H54 (cell line): ENCODE results near the gene MAPKAP1.
"Not testable (repeated sequence)": the region's sequence is repeated elsewhere in the genome, so short reads cannot be mapped to it uniquely, and the experiment has no call there.

Source experiments
- DNase-seq: peaks from one replicate; pipeline ENCODE4 v3.0.0; 2011; ENCODE audit warnings: low spot score, mixed read lengths; ENCODE audit not compliant: insufficient read length
- FAIRE-seq: peaks from 3 replicates; lab custom pipeline; 2011; peaks lifted over from hg19 to GRCh38; lab: Jason Lieb, UNC
- POLR2A ChIP-seq: IDR thresholded peaks from 2 replicates; pipeline ENCODE4 v1.6.1; 2011; ENCODE audit warnings: low read depth, mild to moderate bottlenecking, low read length

The MAPKAP1 gene

GRCh38 chr9:125700791-125701190 lies 6.2 kb downstream of the MAPKAP1 start:
- DNase-seq (peak; percentile 33), FAIRE-seq (no peak)
- no peak for TF ChIP-seq POLR2A

GRCh38 chr9:125699870-125700269 lies 7.1 kb downstream of the MAPKAP1 start:
- no peak for TF ChIP-seq POLR2A
- DNase-seq (no peak), FAIRE-seq (peak; percentile 23)

DNA sequence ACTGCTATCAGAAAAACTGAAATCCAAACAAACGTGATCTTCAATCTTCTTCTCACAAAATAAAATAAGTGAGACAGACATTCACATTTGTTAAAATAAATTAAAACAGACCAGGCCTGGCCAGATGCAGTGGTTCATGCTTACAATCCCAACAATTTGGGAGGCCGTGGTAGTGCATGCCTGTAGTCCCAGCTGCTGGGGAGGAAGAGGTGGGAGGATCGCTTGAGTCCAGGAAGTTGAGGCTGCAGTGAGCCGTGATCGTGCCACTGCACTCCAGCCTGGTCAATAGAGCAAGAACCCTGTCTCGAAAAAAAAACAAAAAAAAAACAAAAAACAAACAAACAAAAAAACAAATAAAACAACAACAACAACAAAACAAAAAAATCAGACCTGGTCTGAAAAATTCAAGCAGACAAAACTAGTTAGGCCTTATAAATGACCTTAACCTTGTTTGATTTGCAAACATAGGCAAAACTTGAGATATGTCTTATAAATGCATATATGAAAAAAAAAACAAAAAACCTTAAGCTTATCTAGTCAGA lies 10.8 kb downstream of the MAPKAP1 start:
- TF ChIP-seq POLR2A: no peak
- FAIRE-seq (peak; percentile 36), DNase-seq (no peak)

- not testable (repeated sequence) for DNase-seq, FAIRE-seq
These were observed 11.5 kb downstream of the MAPKAP1 start for GRCh38 chr9:125695548-125695947.

DNA sequence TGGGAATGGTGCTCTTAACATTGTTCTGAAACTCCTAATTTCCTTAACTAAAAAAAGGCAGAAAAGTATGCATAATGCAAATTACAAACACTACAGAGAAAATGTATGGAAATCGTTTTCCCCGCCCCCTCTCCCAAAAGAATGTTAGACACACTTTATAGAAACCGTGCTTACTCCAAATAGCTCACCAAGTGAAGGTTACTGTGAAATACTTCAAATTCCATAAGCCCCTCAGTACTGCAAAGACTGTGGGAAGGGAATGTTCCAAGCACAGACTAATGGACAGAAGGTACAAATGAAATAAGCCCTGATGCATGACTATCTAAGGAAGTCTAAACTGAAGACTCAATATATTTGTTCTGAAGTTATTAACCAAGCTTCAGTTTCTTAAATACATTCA lies 12.5 kb downstream of the MAPKAP1 start:
- FAIRE-seq: peak; percentile 80
- TF ChIP-seq POLR2A: no peak
- no peak for DNase-seq

GRCh38 chr9:125693492-125693891 lies 13.5 kb downstream of the MAPKAP1 start:
- FAIRE-seq: not testable (repeated sequence)

DNA sequence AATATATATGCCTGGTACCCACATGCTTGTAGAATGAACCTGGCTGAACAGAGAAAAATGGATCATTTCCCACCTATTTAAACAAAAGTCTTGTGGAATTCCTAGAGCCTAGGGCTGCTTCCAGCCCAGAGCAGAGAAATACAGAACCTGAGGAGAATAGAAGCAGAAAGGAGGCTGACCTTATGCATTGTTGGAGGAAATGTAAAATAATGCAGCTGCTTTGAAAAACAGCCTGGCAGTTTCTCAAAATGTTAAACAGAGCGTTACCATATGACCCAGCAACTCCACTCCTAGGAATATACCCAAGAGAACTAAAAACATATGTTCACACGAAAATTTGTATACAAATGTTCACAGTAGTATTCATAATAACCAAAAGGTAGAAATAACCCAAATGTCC lies 15.1 kb downstream of the MAPKAP1 start:
- DNase-seq (no peak), FAIRE-seq (peak; percentile 41)
- no peak for TF ChIP-seq POLR2A

More at GRCh38 chr9:125693492-125693891, 13.5 kb downstream of the MAPKAP1 start:
- DNase-seq: not testable (repeated sequence)

GRCh38 chr9:125690679-125691078 lies 16.3 kb downstream of the MAPKAP1 start:
- DNase-seq (no peak), FAIRE-seq (no peak)
- no peak for TF ChIP-seq POLR2A

GRCh38 chr9:125687163-125687863 lies 19.7 kb downstream of the MAPKAP1 start:
- DNase-seq: no peak
- TF ChIP-seq POLR2A: no peak
- no peak for FAIRE-seq

GRCh38 chr9:125685167-125685566 lies 21.8 kb downstream of the MAPKAP1 start:
- TF ChIP-seq POLR2A: no peak
- FAIRE-seq (peak; percentile 23), DNase-seq (no peak)

GRCh38 chr9:125683486-125683885 lies 23.5 kb downstream of the MAPKAP1 start:
- DNase-seq: peak; percentile 57
- FAIRE-seq: peak; percentile 98
- TF ChIP-seq POLR2A: no peak

- TF ChIP-seq POLR2A: no peak
- no peak for DNase-seq
- no peak for FAIRE-seq
These were observed 24.7 kb downstream of the MAPKAP1 start for GRCh38 chr9:125682340-125682739.

- FAIRE-seq (peak; percentile 11), DNase-seq (no peak)
- TF ChIP-seq POLR2A: no peak
These were observed 25.4 kb downstream of the MAPKAP1 start for GRCh38 chr9:125681657-125682056.

DNA sequence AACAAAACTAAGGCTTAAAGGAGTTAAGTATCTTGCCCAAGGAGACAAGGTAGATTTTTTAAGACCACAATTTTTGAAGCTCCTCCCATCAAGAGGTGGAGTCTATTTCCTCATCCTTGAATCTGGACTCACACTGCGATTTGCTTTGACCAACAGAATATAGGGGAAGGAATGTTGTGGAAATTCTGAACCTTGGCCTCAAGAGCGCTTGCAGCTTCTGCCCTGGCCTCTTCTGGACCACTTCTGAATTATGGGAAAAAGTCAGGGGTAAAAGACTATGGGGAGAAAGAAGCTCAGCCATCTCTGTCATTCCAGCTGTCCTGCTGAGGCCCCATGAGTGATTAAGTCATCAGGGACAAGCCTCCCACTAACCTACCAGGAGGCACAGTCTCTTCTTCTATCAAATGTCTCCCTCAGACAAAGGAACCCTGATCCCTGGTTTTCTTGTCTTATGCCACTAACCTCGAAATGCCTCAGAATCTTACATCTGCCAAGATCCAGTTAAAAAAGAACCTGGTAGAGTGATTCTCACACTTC lies 25.9 kb downstream of the MAPKAP1 start:
- no peak for TF ChIP-seq POLR2A
- DNase-seq: no peak
- FAIRE-seq: no peak

DNA sequence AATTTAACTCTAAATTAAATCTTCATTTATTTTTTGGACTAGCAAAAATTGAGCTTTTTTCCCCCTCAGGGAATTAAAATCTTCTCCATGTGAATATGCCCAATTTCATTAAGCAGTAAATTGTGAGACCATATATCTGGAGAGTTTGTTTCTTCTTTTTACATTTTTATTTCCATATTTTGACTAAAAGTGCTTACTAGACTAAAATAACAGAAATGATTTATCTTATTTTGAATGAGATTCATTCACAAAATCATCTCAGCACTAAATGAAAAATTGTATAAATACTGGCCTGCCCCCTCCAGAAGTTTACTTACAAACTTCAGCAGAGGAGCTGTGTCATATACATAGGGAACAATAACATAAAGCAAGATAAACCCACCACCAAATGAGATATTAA lies 26.6 kb downstream of the MAPKAP1 start:
- FAIRE-seq (no peak), DNase-seq (no peak)
- TF ChIP-seq POLR2A: no peak
